HEK293 (cell line): ENCODE measurements around the gene HRAS.
A peak's percentile ranks its signal among the peaks of the same experiment; 100 is the strongest.

ENCODE experiments used
- CTCF ChIA-PET: fragments of 350-600 bp; formaldehyde crosslinking; extraction: SDS; loops from one replicate; lab custom pipeline; 2021; ENCODE audit warnings: antibody characterized with exemption; lab: Yijun Ruan, JAX
- POLR2A ChIA-PET: fragments of 300-600 bp; formaldehyde crosslinking; extraction: SDS; loops from one replicate; lab custom pipeline; 2020; ENCODE audit warnings: antibody characterized with exemption, inconsistent platforms; lab: Yijun Ruan, JAX
- H3K27ac ChIP-seq: fragments of 200-500 bp; sonication (Bioruptor generic); 2 replicates; pipeline ENCODE4 v1.5.1; 2014; ENCODE audit warnings: low read depth, low read length, control low read depth, inconsistent platforms; ENCODE audit errors: extremely low read depth
- H3K36me3 ChIP-seq, 2 experiments: fragments of 200-500 bp in 1 of 2; sonication (Bioruptor generic) in 1 of 2; 1 replicate in 1 of 2; 2 replicates in 1 of 2; pipeline ENCODE4 v1.5.1; 2014 to 2017; ENCODE audit warnings: inconsistent platforms in 2 of 2, low read length in 2 of 2; ENCODE audit not compliant: control insufficient read depth in 2 of 2, insufficient read depth in 1 of 2
- H3K4me1 ChIP-seq: fragments of 200-500 bp; sonication (Bioruptor generic); 2 replicates; pipeline ENCODE4 v1.5.1; 2014; ENCODE audit warnings: mild to moderate bottlenecking, low read length, inconsistent platforms; ENCODE audit not compliant: control insufficient read depth, insufficient read depth
- H3K4me3 ChIP-seq: 2 replicates; pipeline ENCODE4 v1.5.1; 2011; ENCODE audit warnings: low read depth, mild to moderate bottlenecking, control low read depth, low read length, moderate library complexity
- H3K9me3 ChIP-seq: fragments of 200-500 bp; sonication (Bioruptor generic); 2 replicates; pipeline ENCODE4 v1.5.1; 2014; ENCODE audit warnings: low read depth, low read length, inconsistent platforms; ENCODE audit not compliant: control insufficient read depth, insufficient read depth
- BCL11B ChIP-seq: fragments of 450-650 bp; formaldehyde crosslinking; IDR thresholded peaks from 2 replicates; pipeline ENCODE4 v1.5.1; 2016; ENCODE audit warnings: low read depth, missing biosample characterization, missing genetic modification characterization
- GLIS1 ChIP-seq: fragments of 450-650 bp; formaldehyde crosslinking; IDR thresholded peaks from 2 replicates; pipeline ENCODE4 v1.5.1; 2016; ENCODE audit warnings: missing biosample characterization, missing genetic modification characterization
- HIC1 ChIP-seq: fragments of 450-650 bp; formaldehyde crosslinking; IDR thresholded peaks from 2 replicates; pipeline ENCODE4 v1.5.1; 2016; ENCODE audit warnings: missing biosample characterization, missing genetic modification characterization
- KLF10 ChIP-seq: fragments of 450-650 bp; IDR thresholded peaks from 2 replicates; pipeline ENCODE4 v1.5.1; 2018; ENCODE audit warnings: missing biosample characterization, mild to moderate bottlenecking, missing genetic modification characterization
- KLF9 ChIP-seq: fragments of 450-650 bp; formaldehyde crosslinking; IDR thresholded peaks from 2 replicates; pipeline ENCODE4 v1.5.1; 2016; ENCODE audit warnings: missing biosample characterization, missing genetic modification characterization, low read depth
- PRDM4 ChIP-seq: fragments of 450-650 bp; formaldehyde crosslinking; IDR thresholded peaks from 2 replicates; pipeline ENCODE4 v1.5.1; 2017; ENCODE audit warnings: missing biosample characterization, missing genetic modification characterization
- SCRT2 ChIP-seq: fragments of 450-650 bp; formaldehyde crosslinking; IDR thresholded peaks from 2 replicates; pipeline ENCODE4 v1.5.1; 2016; ENCODE audit warnings: missing biosample characterization, missing genetic modification characterization
- SP2 ChIP-seq: fragments of 450-650 bp; formaldehyde crosslinking; IDR thresholded peaks from 2 replicates; pipeline ENCODE4 v1.5.1; 2016; ENCODE audit warnings: missing biosample characterization, missing genetic modification characterization
- SP3 ChIP-seq: fragments of 450-650 bp; formaldehyde crosslinking; IDR thresholded peaks from 2 replicates; pipeline ENCODE4 v1.5.1; 2016; ENCODE audit warnings: missing biosample characterization, missing genetic modification characterization
- ZBTB20 ChIP-seq: fragments of 450-650 bp; formaldehyde crosslinking; IDR thresholded peaks from 2 replicates; pipeline ENCODE4 v1.5.1; 2016; ENCODE audit warnings: missing biosample characterization, missing genetic modification characterization
- ZEB2 ChIP-seq: fragments of 450-650 bp; formaldehyde crosslinking; IDR thresholded peaks from 2 replicates; pipeline ENCODE4 v1.5.1; 2016; ENCODE audit warnings: missing biosample characterization, missing genetic modification characterization
- ZFHX2 ChIP-seq: fragments of 450-650 bp; formaldehyde crosslinking; conservative IDR thresholded peaks from 2 replicates; pipeline ENCODE4 v1.5.1; 2016; ENCODE audit warnings: missing biosample characterization, missing genetic modification characterization
- ZIC2 ChIP-seq: fragments of 450-650 bp; formaldehyde crosslinking; IDR thresholded peaks from 2 replicates; pipeline ENCODE4 v1.5.1; 2016; ENCODE audit warnings: missing biosample characterization, missing genetic modification characterization
- ZNF157 ChIP-seq: fragments of 450-650 bp; formaldehyde crosslinking; IDR thresholded peaks from 2 replicates; pipeline ENCODE4 v1.5.1; 2016; ENCODE audit warnings: missing biosample characterization, missing genetic modification characterization
- ZNF2 ChIP-seq: fragments of 450-650 bp; formaldehyde crosslinking; IDR thresholded peaks from 2 replicates; pipeline ENCODE4 v1.5.1; 2016; ENCODE audit warnings: missing biosample characterization, missing genetic modification characterization
- ZNF280C ChIP-seq: fragments of 450-650 bp; formaldehyde crosslinking; IDR thresholded peaks from 2 replicates; pipeline ENCODE4 v1.5.1; 2016; ENCODE audit warnings: missing biosample characterization, missing genetic modification characterization
- ZNF335 ChIP-seq: fragments of 450-650 bp; formaldehyde crosslinking; conservative IDR thresholded peaks from 2 replicates; pipeline ENCODE4 v1.5.1; 2016; ENCODE audit warnings: missing biosample characterization, missing genetic modification characterization
- ZNF501 ChIP-seq: fragments of 450-650 bp; formaldehyde crosslinking; IDR thresholded peaks from 2 replicates; pipeline ENCODE4 v1.5.1; 2016; ENCODE audit warnings: missing biosample characterization, missing genetic modification characterization
- ZNF561 ChIP-seq: fragments of 450-650 bp; IDR thresholded peaks from 2 replicates; pipeline ENCODE4 v1.5.1; 2018; ENCODE audit warnings: missing biosample characterization, missing genetic modification characterization, borderline replicate concordance
- ZNF76 ChIP-seq: fragments of 450-650 bp; formaldehyde crosslinking; IDR thresholded peaks from 2 replicates; pipeline ENCODE4; 2016; ENCODE audit warnings: low read depth, missing biosample characterization, missing genetic modification characterization, borderline replicate concordance
- ZSCAN18 ChIP-seq: fragments of 450-650 bp; formaldehyde crosslinking; IDR thresholded peaks from 2 replicates; pipeline ENCODE4 v1.5.1; 2016; ENCODE audit warnings: missing biosample characterization, missing genetic modification characterization
- ZXDB ChIP-seq: fragments of 450-650 bp; formaldehyde crosslinking; IDR thresholded peaks from 2 replicates; pipeline ENCODE4 v1.5.1; 2016; ENCODE audit warnings: missing biosample characterization, missing genetic modification characterization
- TF ChIP-seq, protein P1 (sequence below): fragments of 450-650 bp; formaldehyde crosslinking; IDR thresholded peaks from 2 replicates; pipeline ENCODE4 v1.5.1; 2017; ENCODE audit warnings: missing biosample characterization, missing genetic modification characterization

Gene HRAS

DNA sequence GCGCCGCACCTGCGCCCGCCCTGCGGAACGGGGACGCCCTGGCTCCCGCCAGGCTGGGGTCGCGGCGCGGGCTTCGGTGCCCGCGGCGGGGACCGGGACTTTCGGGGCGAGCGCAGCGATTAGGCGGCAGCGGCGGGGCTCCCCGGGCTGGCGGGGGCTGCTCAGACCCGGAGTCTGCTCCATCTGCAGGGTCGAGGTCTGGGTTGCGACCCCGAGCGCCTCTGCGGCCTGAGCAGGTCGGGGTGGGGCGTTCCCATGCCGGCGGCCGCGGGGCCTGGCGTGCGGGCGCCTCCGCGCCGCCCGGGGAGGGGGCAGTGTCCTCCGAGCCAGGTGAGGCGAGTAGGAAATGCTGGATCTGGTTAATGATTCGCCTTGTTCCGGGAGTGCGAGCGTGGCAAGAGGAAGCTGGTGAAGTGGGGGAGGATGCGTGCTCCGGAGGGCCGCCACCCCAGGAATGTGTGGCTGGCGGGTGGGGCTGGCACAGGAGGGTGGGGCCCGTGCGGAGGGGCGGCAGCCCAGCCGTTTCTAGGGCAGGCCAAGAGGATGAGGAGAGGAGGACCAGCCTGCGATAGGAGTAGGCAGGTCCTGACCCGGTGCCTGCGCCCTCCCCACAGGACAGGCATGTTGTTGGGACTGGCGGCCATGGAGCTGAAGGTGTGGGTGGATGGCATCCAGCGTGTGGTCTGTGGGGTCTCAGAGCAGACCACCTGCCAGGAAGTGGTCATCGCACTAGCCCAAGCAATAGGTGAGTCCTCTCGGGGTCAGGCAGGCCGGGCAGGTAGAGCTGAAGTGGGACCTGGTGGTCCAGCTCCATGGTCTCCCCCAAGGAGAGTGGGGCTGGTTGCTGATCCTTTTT is 26.0 kb upstream of the HRAS start (continued):
- TF ChIP-seq GLIS1 (tag by site-specific recombination) (peak; percentile 6; the same call in 1 of the 2 replicates), HIC1 (tag by site-specific recombination) (peak; percentile 50; the same call in 1 of the 2 replicates), ZNF157 (tag by site-specific recombination) (no peak), SP3 (tag by site-specific recombination) (peak; percentile 53)

DNA sequence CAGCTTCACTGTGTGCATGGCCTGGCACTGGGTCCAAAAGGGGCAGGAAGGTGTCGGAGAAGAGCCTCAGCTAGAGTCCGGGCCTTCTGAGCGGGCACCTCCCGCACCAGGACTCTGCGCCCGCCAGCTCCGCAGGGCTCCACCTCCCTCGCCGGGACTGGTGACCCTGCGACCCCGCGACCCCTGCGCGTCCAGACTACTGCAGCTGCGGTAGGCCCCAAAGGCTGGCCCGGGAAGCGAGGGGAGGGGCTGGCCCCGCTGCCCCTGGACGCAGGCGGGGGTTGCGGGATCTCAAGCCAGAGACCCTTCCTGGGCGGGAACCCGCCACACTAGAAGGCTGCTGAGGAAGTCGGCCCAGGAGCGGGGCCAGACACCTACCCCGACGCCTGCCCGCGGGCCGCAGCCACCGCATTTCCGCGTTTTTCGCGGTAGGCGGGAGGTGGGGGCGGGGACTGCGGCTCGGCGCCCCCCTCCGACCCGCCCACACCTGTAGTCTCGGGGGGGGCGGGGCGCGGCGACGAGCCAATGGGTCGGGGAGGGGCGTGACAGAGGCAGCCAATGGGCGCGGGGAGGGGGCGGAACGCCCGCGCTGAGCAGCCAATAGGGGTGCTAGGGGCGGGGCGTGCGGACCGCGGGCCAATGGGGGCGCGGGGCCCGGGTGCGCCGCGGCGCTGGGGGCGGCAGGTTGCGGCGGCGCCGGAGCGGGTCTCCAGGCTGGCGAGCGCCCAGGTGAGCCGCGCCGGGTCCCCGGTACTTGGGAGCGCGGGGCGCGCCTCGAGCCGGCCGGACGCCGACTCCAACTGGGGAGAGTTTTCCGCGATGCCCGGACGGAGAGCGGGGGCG is 25.1 kb upstream of the HRAS start, which contains the start of the genes LMNTD2 and RASSF7:
LMNTD2 (minus strand) TSS at position 434 of the 843 bp plus-strand sequence; CDS start at position 412, 22 bp downstream.
RASSF7 (plus strand) TSS at position 666 of the 843 bp plus-strand sequence. CDS start 799 bp downstream, outside the sequence.
- Histone ChIP-seq H3K27ac (peak within 1 kb of the TSS; percentile 58; the same call in 1 of the 2 replicates), H3K4me1 (no peaks in the 10 kb centered on the region), H3K4me3 (peak within 1 kb of the TSS; percentile 77), H3K36me3 (peaks cover 0 to 26% of the 10 kb centered on the region in 2 experiments; a peak in 1 of 3 replicates), H3K9me3 (no peaks in the 10 kb centered on the region)
- ChIA-PET POLR2A (interaction anchor here (0.8 to 2.3 kb wide), 4 partner anchors 10 to 143 kb away, joined by 3 to 19 read pairs (median 4); partner anchors contain the start of gene PHRF1), CTCF (interaction anchor here (1.2 kb wide), 1 partner anchor 166 kb away, joined by 3 read pairs; no protein-coding TSS in a partner anchor)
- TF ChIP-seq ZBTB20 = peak; percentile 84; the same call in 1 of the 2 replicates
- TF ChIP-seq ZIC2 (tag by site-specific recombination) = peak; percentile 14; the same call in 1 of the 2 replicates
- TF ChIP-seq, protein P1, sequence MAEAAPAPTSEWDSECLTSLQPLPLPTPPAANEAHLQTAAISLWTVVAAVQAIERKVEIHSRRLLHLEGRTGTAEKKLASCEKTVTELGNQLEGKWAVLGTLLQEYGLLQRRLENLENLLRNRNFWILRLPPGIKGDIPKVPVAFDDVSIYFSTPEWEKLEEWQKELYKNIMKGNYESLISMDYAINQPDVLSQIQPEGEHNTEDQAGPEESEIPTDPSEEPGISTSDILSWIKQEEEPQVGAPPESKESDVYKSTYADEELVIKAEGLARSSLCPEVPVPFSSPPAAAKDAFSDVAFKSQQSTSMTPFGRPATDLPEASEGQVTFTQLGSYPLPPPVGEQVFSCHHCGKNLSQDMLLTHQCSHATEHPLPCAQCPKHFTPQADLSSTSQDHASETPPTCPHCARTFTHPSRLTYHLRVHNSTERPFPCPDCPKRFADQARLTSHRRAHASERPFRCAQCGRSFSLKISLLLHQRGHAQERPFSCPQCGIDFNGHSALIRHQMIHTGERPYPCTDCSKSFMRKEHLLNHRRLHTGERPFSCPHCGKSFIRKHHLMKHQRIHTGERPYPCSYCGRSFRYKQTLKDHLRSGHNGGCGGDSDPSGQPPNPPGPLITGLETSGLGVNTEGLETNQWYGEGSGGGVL (tag by site-specific recombination) = peak; percentile 66
- peak; percentile 71 for TF ChIP-seq ZEB2 (tag by site-specific recombination)
- no peak for TF ChIP-seq ZNF157 (tag by site-specific recombination)
- no peak for TF ChIP-seq PRDM4 (tag by site-specific recombination)
- TF ChIP-seq BCL11B (tag by site-specific recombination) = 0 out of 2 replicates have a peak, but pooled peaks have one; percentile 50
- peak; percentile 33; the same call in 1 of the 2 replicates for TF ChIP-seq ZNF561
- TF ChIP-seq ZNF280C = no peak
- peak; percentile 86 for TF ChIP-seq SCRT2 (tag by site-specific recombination)
- TF ChIP-seq ZNF501 (tag by site-specific recombination) = 0 out of 2 replicates have a peak, but pooled peaks have one; percentile 39
- TF ChIP-seq ZNF76 (tag by site-specific recombination) = 0 out of 2 replicates have a peak, but pooled peaks have one; percentile 33
- TF ChIP-seq ZXDB (tag by site-specific recombination) = peak; percentile 64
- TF ChIP-seq ZNF335 (tag by site-specific recombination) = peak; percentile 75
- peak; percentile 88 for TF ChIP-seq KLF10 (tag by site-specific recombination)
- no peak for TF ChIP-seq ZSCAN18 (tag by site-specific recombination)
- peak; percentile 70 for TF ChIP-seq SP2 (tag by site-specific recombination)
- peak; percentile 79 for TF ChIP-seq ZNF2 (tag by site-specific recombination)
- TF ChIP-seq ZFHX2 (tag by site-specific recombination) = peak; percentile 69
- TF ChIP-seq KLF9 = peak; percentile 80
